ENCODE data around the gene SPECC1L.

Gene SPECC1L

GRCh38 chr22:24363243-24363642 lies 92.6 kb downstream of the SPECC1L start:
- no peak for DNase-seq

DNA sequence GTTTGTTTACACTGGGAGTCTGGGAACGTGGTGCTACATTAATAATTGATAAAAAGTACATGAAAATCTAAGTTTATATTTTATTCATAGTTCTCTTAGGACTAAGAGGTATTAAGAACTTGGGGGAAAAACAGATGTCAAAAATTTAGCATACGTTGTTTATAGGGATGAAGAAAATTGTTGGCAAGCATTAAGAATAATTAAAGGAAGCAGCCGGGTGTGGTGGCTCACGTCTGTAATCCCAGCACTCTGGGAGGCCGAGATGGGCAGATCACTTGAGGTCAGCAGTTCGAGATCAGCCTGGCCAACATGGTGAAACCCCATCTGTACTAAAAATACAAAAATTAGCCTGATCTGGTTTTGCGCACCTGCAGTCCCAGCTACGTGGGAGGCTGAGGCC lies 96.1 kb downstream of the SPECC1L start:
- DNase-seq = no peak

GRCh38 chr22:24367841-24368240 lies 97.2 kb downstream of the SPECC1L start:
- DNase-seq = no peak

DNA sequence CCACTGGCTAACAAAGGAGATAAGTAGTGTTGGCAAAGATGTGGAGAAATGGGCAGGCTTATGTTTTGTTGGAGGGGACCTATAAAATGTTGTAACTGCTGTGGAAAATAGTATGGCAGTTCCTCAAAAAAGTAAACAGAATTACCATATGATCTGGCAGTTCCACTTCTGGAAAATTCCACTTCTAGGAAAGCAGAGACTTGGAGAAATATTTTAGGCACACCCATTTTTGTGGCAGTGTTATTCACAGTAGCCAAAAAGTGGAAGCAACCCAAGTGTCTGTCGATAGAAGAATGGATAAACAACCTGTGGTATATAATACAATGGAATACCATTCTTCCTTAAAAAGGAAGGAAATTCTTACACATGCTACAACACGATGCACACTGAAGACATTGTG lies 99.8 kb downstream of the SPECC1L start:
- no peak for DNase-seq

DNA sequence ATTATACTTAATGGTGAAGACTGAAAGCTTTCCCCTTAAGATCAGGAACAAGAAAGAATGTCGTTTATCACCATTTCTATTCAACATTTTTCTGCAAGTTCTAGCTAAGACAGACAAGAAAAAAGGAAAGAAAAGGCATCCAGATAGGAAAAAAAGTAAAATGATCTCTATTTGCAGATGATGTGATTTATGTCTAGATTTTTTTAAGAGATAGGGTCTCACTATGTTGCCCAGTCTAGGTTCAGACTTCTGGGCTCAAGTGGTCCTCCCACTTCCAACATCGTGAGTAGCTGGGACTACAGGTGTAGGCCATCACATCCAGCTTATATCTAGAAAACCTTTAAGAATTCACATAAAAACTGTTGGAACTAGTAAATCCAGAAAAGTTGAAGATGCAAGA lies 105.4 kb downstream of the SPECC1L start:
- DNase-seq = no peak

GRCh38 chr22:24376586-24376985 lies 106.0 kb downstream of the SPECC1L start:
- no peak for DNase-seq

DNA sequence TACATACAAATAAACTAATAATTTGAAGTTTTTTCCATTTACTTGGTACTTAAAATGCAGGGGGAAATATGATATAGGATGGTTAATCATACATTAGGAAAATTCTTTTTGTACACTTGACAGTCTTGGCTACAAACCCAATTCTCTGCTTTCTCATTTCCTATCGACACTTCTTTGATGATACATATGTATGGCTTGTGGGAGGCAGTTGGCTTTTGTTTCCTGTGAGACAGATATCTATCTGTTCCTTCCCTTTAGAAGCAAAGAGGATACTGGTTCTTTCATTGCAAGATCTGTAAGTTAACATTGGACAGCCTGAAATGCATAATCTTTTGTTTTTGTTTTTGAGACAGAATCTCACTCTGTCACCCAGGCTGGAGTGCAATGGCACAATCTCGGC lies 108.9 kb downstream of the SPECC1L start:
- DNase-seq = no peak

GRCh38 chr22:24380220-24380904 lies 109.7 kb downstream of the SPECC1L start:
- no peak for DNase-seq

DNA sequence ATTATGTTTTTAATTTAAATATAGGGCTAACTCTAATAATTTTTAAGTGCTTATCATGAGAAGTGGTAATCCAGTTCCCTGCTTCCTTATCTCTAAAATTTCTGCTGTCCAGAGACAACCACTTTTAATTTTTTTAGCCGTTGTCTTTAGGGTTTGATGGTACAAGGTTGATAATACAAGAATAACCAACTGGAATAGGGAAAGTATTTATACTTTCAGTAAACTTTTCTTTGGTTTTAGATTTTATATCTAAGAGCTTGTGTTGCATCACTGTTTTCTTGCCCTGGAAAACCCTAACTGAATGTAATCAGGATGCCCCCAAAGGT lies 110.2 kb downstream of the SPECC1L start:
- no peak for DNase-seq

GRCh38 chr22:24383061-24383460 lies 112.4 kb downstream of the SPECC1L start:
- DNase-seq = no peak

DNA sequence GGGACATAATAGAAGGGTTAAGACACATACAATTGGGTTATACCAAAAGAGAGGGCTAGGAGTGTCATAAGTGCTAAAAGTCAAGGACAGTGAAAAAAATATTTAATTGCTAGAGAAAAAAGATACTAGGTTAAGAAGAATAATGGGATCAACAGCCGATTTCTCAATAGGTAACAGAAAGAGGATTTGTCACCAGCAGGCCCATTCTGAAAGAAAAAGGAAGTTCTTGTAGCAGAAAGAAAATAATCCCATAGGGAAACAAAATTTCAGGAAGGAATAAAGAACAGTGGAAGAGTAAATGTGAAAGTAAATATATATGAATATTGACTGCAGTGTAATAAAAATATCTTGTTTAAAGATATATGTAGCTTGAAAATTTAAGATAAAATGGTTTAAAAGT lies 113.5 kb downstream of the SPECC1L start:
- no peak for DNase-seq

- DNase-seq = no peak
Measured at GRCh38 chr22:24386937-24387471, 116.4 kb downstream of the SPECC1L start.

DNA sequence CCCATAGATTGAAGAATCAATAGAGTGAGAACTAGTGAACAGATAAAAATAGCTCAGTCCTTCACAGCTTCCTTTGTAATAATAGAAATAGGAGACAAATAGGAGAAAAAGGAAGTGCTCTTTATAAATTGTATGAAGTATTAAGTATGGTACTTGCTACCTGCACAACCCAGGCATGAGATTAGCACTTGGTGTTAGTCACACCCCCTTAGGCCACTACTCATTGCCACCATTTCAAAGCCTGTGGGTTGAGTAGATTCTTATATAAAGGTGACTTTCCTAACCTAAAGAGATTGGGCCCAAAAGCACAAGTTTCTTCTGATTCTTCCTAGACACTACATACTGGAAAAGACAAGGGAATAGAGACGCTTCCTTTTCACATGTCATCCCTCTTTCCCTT lies 119.0 kb downstream of the SPECC1L start:
- no peak for DNase-seq

- DNase-seq = no peak
Measured at GRCh38 chr22:24390156-24390555, 119.5 kb downstream of the SPECC1L start.

GRCh38 chr22:24390576-24390975 lies 119.9 kb downstream of the SPECC1L start:
- DNase-seq = no peak

DNA sequence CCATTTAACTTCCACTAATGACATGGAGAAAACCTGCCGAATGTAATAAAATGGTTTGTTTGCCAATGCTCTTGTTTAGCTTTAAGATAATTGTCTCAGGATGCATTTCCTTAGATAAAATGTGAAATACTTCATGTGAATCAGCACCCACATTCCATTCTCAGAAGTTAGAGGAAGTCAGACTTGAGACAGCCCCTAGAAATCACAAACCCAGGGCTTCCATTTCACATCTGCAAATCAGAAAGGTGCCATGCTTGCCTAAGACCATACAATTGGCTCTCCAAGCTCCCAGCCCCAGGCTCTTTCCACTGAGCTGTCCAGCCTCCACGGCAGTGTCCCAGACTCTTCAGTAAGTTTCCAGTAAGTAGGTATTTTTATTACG lies 121.2 kb downstream of the SPECC1L start:
- DNase-seq = no peak

- no peak for DNase-seq
Measured at GRCh38 chr22:24392218-24392931, 121.7 kb downstream of the SPECC1L start.

DNA sequence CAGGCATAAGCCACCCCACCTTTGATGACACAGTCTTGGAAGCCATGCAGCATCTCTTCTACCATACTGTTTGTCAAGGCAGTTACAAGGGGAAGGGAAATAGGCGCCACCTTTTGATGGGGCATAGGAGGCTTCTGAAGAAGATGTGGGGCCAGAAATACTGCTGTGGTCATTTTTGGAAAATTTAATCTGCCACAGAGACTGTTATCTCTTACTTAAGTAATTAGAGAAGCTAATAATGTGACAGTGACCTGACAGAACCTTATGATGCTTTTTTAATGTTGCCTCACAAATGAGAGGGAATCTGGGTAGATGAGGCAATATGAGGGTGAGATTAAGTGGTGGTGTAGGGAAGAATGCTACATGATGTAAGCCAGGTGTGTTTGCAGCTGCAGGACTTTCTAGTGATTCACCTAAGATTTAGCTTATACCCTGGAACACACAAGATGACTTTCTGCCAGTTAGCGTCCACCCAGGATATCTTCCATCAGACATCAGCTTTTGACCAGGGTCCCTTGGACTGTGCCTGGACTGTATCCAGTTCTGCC lies 122.5 kb downstream of the SPECC1L start:
- no peak for DNase-seq

DNA sequence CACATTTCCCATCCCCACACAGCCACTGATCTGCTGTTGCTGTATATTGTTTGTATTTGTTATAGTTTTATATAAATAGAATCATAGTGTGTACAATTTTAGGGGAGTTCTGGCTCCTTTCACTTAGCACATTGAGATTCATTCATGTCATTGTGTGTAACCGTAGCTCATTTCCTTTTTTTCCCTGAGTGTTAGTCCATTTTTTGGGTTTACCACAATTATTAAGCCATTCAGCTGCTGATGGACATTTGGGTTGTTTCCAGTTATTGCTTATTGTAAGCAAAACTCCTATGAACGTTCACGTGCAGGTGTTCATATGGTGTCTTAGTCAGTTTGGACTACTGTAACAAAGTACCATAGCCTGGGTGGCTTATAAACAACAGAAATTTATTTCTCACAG lies 123.2 kb downstream of the SPECC1L start:
- DNase-seq = no peak

DNA sequence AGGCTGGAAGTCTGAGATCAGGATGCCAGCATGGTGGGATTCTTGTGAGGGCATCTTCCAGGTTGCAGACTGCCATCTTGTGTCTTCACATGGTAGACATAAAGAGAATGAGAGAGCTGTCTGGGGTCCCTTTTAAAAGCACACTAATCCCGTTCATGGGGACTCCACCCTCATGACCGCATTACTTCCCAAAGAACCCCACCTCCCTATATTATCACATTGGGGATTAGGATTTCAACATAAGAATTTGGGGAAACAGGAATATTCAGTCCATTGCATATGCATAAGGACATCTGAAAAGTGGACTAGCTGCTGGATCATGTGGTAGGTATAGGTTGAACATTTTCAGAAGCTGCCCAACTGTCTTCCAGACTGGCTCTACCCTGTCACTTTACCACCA lies 123.6 kb downstream of the SPECC1L start:
- DNase-seq = no peak

DNA sequence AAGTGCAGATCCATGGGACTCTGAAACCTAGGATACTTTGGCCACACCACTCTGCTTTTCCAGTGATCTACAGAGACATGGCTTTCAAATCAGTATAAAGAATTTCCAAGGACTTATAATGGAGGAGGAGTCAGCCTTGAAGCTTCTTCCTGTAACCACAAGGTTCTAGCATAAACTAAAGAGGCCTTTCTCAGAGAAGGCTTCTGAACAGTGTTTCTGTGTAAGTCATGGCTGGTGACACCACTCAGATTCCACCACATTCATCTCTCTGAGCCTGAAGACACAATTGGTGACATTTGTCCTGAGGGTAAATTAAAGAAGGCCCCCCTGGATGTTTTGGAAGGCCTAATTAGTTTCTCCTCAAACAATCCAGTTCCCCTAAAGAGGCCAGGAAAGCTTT lies 127.8 kb downstream of the SPECC1L start:
- no peak for DNase-seq

- no peak for DNase-seq
Measured at GRCh38 chr22:24400034-24400725, 129.5 kb downstream of the SPECC1L start.

GRCh38 chr22:24400726-24401596 lies 130.3 kb downstream of the SPECC1L start:
- no peak for DNase-seq

All from activated CD4-positive, CD25-positive, alpha-beta regulatory T cell (primary cell).